ENCODE measurements around the gene TGFBI. TPM values are rescaled to one million over a fixed set of nuclear protein-coding genes. Genes with fewer than 3 reads are reported as not detected.

TGFBI gene
- polyA plus RNA-seq, 3 donors = 480 to 653 (median 565) TPM

DNA sequence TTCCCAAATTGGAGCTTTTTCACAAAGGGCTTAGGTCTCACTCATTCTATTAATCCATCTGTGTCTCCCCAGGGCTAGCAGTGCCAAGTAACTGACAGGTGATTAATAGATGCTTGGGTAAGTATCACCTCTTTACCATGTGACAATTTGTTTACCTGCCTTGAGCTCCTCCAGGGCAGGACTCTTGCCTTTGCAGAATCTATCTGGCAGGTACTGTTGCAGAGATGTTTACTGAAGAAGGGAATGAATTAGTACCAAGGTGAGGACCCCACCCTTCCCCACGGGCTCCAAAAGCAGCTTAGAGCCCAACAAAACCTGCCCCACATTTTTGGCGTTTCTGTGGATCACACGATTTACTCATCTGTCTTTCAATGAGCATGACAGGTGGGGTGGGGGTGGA, 698 bp upstream of the TGFBI start:
- peaks cover 31 to 34% of the 10 kb centered on the region in 2 donors for H3K36me3 Mint-ChIP-seq
- H3K79me2 ChIP-seq (ENCODE audit: insufficient read depth, low read length) = peaks cover 31% of the 10 kb centered on the region
- H3K4me3 Mint-ChIP-seq = peak overlapping the region in 1 of 2 donors; percentile 90
- H3K36me3 ChIP-seq (replicated peaks in 1 of 2; ENCODE audit: control insufficient read depth in 1 of 2, insufficient read depth in 2 of 2, low read length in 2 of 2) = peaks cover 10 to 15% of the 10 kb centered on the region in 2 donors
- TF ChIP-seq, protein P1, sequence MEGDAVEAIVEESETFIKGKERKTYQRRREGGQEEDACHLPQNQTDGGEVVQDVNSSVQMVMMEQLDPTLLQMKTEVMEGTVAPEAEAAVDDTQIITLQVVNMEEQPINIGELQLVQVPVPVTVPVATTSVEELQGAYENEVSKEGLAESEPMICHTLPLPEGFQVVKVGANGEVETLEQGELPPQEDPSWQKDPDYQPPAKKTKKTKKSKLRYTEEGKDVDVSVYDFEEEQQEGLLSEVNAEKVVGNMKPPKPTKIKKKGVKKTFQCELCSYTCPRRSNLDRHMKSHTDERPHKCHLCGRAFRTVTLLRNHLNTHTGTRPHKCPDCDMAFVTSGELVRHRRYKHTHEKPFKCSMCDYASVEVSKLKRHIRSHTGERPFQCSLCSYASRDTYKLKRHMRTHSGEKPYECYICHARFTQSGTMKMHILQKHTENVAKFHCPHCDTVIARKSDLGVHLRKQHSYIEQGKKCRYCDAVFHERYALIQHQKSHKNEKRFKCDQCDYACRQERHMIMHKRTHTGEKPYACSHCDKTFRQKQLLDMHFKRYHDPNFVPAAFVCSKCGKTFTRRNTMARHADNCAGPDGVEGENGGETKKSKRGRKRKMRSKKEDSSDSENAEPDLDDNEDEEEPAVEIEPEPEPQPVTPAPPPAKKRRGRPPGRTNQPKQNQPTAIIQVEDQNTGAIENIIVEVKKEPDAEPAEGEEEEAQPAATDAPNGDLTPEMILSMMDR (IDR thresholded peaks at IDR 0.05) = no peak
- peak overlapping the region in 1 of 7 donors; percentile 59 for H3K27ac Mint-ChIP-seq
- peaks cover 0 to 3% (median 0%) of the 10 kb centered on the region in 7 donors for H3K9me3 Mint-ChIP-seq
- peaks cover 6 to 13% (median 10%) of the 10 kb centered on the region in 3 donors for H3K27me3 Mint-ChIP-seq (ENCODE audit: low read depth in 3 of 3)
- WGBS (ENCODE audit: insufficient coverage) = no CpG with 5 or more reads among the region's 3 CpGs
- H3K27me3 ChIP-seq (ENCODE audit: control insufficient read depth in 2 of 2, insufficient read depth in 2 of 2, low read length in 2 of 2) = no peaks in the 10 kb centered on the region
- DNase-seq = no peak
- peak overlapping the region; percentile 79 for H3K9ac ChIP-seq (ENCODE audit: insufficient read depth, low read length, poor library complexity, severe bottlenecking)
- H3K4me1 Mint-ChIP-seq = peaks cover 82% of the 10 kb centered on the region
- H4K20me1 ChIP-seq (ENCODE audit: insufficient read depth, low read length) = peaks cover 40% of the 10 kb centered on the region
- peak overlapping the region; percentile 77 for H3K4me2 ChIP-seq (replicated peaks; ENCODE audit: extremely low read depth, low read length, poor library complexity, severe bottlenecking)
- H3K9me3 ChIP-seq (replicated peaks in 1 of 2; ENCODE audit: control insufficient read depth in 1 of 2, insufficient read depth in 1 of 2, low read length in 2 of 2) = no peaks in the 10 kb centered on the region
- intact Hi-C loops (cut with micrococcal nuclease) = loop anchor here in 1 of 2 donors (5.0 to 10.0 kb wide), 2 partner anchors 36 to 53 kb away; no protein-coding TSS in a partner anchor
- H3K4me1 ChIP-seq (ENCODE audit: control insufficient read depth in 1 of 2, insufficient read depth in 2 of 2, low read length in 2 of 2) = peaks cover 66 to 77% of the 10 kb centered on the region in 2 donors
- peak overlapping the region in 1 of 3 experiments; percentile 90 for H3K4me3 ChIP-seq (replicated peaks in 1 of 3; ENCODE audit: low read depth in 2 of 3, low read length in 3 of 3)
- no peak overlapping the region for H3K27ac ChIP-seq (ENCODE audit: low read depth in 1 of 2, low read length in 2 of 2)
- H2AFZ ChIP-seq (ENCODE audit: insufficient read depth, low read depth, low read length, poor library complexity, severe bottlenecking) = peak overlapping the region; percentile 90

DNA sequence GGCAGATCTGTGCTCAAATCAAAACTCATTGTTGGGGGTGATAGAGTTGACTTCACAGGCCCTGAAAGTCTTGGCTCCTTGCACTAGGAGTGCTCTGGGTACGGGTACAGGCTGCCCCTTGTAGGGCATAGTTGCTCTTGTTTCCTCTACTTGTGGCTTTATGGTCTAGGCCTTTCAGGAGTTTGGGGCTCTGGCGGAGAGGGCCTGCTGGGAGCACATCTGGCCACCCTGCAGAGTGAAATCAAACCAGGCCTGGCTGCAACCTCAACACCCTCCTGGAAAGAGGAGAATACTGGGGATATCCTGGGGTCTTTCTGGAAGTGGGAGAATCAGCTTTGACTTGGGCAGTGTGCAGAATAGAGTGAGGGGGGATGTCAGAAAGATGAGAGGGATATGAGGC, 1.5 kb downstream of the TGFBI start:
- intact Hi-C loops (cut with micrococcal nuclease) = loop anchor here in 1 of 2 donors (5.0 kb wide), 2 partner anchors 33 to 53 kb away; no protein-coding TSS in a partner anchor
- H3K4me2 ChIP-seq (replicated peaks; ENCODE audit: extremely low read depth, low read length, poor library complexity, severe bottlenecking) = peak overlapping the region; percentile 77
- DNase-seq = no peak

More for the DNA sequence above, 1.5 kb downstream of the TGFBI start:
- H3K9ac ChIP-seq (ENCODE audit: insufficient read depth, low read length, poor library complexity, severe bottlenecking) = peak overlapping the region; percentile 79
- no peaks in the 10 kb centered on the region for H3K27me3 ChIP-seq (ENCODE audit: control insufficient read depth in 2 of 2, insufficient read depth in 2 of 2, low read length in 2 of 2)
- H3K27ac ChIP-seq (ENCODE audit: low read depth in 1 of 2, low read length in 2 of 2) = peak overlapping the region in 1 of 2 donors; percentile 80
- H3K27me3 Mint-ChIP-seq (ENCODE audit: low read depth in 3 of 3) = peaks cover 5 to 13% (median 10%) of the 10 kb centered on the region in 3 donors
- peaks cover 82% of the 10 kb centered on the region for H3K4me1 Mint-ChIP-seq
- peak overlapping the region in 5 of 7 donors; percentile 15 to 81 (median 75) for H3K27ac Mint-ChIP-seq
- peak overlapping the region; percentile 78 to 90 (median 84) for H3K4me3 ChIP-seq (replicated peaks in 1 of 3; ENCODE audit: low read depth in 2 of 3, low read length in 3 of 3)
- peaks cover 30 to 37% of the 10 kb centered on the region in 2 donors for H3K36me3 ChIP-seq (replicated peaks in 1 of 2; ENCODE audit: control insufficient read depth in 1 of 2, insufficient read depth in 2 of 2, low read length in 2 of 2)
- H3K9me3 Mint-ChIP-seq = peaks cover 0 to 3% (median 0%) of the 10 kb centered on the region in 7 donors
- H3K79me2 ChIP-seq (ENCODE audit: insufficient read depth, low read length) = peaks cover 31% of the 10 kb centered on the region
- H3K9me3 ChIP-seq (replicated peaks in 1 of 2; ENCODE audit: control insufficient read depth in 1 of 2, insufficient read depth in 1 of 2, low read length in 2 of 2) = no peaks in the 10 kb centered on the region
- 80% methylated on average over 1 of the region's 2 CpGs for WGBS (ENCODE audit: insufficient coverage)
- H4K20me1 ChIP-seq (ENCODE audit: insufficient read depth, low read length) = peaks cover 61% of the 10 kb centered on the region
- H2AFZ ChIP-seq (ENCODE audit: insufficient read depth, low read depth, low read length, poor library complexity, severe bottlenecking) = no peak overlapping the region
- H3K4me3 Mint-ChIP-seq = peak overlapping the region; percentile 90 to 97
- peaks cover 52 to 55% of the 10 kb centered on the region in 2 donors for H3K36me3 Mint-ChIP-seq
- TF ChIP-seq, protein P1 (IDR thresholded peaks at IDR 0.05) = no peak
- peaks cover 64 to 77% of the 10 kb centered on the region in 2 donors for H3K4me1 ChIP-seq (ENCODE audit: control insufficient read depth in 1 of 2, insufficient read depth in 2 of 2, low read length in 2 of 2)
